SU-DHL-6 (cell line): ENCODE results near the gene LYZL1.

Experiments used
- EZH2phosphoT487 ChIP-seq: fragments of 200-600 bp; sonication (generic), shearing (Covaris generic); conservative IDR thresholded peaks from 2 replicates; pipeline ENCODE4 v1.6.1; 2018; ENCODE audit warnings: mild to moderate bottlenecking, antibody characterized with exemption, low read length, moderate library complexity, mixed read lengths
- TF ChIP-seq, protein P1 (sequence below): fragments of 200-600 bp; sonication (generic); IDR thresholded peaks from one replicate; pipeline ENCODE4 v1.5.1; 2017; ENCODE audit warnings: antibody characterized with exemption, mild to moderate bottlenecking, low read length, moderate library complexity; ENCODE audit not compliant: insufficient read depth, poor library complexity, severe bottlenecking

DNA sequence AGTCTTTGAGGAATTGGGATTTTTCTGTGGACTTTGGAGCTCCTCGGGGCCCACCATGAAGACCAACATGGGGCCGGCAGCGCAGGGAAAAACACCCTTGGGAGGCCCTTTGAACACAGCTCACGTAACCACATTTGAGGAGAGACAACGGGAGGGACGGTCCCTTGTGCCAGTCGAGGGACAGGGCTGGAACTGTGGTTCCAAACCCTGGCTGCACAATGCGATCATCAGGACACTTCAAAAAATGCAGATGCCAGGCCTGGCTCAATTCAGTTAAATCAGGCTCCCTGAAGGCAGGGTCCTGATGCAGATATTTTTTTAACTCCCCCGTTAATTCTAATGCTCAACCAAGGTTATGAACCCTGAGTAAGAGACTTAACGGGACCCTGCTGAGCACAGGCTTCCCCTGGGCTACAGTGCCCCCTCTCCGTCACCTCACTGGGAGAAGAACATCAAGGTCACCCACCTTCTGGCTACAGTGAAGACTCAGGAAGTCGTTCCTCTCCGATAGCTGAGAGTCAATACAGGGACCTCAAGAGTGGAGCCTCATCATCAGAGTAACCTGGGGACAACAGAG lies 30.4 kb downstream of the LYZL1 start:
- TF ChIP-seq, protein P1, sequence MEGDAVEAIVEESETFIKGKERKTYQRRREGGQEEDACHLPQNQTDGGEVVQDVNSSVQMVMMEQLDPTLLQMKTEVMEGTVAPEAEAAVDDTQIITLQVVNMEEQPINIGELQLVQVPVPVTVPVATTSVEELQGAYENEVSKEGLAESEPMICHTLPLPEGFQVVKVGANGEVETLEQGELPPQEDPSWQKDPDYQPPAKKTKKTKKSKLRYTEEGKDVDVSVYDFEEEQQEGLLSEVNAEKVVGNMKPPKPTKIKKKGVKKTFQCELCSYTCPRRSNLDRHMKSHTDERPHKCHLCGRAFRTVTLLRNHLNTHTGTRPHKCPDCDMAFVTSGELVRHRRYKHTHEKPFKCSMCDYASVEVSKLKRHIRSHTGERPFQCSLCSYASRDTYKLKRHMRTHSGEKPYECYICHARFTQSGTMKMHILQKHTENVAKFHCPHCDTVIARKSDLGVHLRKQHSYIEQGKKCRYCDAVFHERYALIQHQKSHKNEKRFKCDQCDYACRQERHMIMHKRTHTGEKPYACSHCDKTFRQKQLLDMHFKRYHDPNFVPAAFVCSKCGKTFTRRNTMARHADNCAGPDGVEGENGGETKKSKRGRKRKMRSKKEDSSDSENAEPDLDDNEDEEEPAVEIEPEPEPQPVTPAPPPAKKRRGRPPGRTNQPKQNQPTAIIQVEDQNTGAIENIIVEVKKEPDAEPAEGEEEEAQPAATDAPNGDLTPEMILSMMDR = no peak
- TF ChIP-seq EZH2phosphoT487 = no peak
